Hematopoietic multipotent progenitor cell treated with erythropoietin and hydrocortisone succinate and interleukin-3 and kit ligand, for 4 days (in vitro differentiated cells): ENCODE measurements around the gene SMARCAD1.
A peak's percentile ranks its signal among the peaks of the same experiment; 100 is the strongest.
"Not testable (repeated sequence)": the region's sequence is repeated elsewhere in the genome, so short reads cannot be mapped to it uniquely, and the experiment has no call there.

Source experiments
- DNase-seq: peaks from one replicate; pipeline ENCODE4 v3.0.0-alpha.2; 2015

SMARCAD1 gene

GRCh38 chr4:94228493-94229216 is 21.0 kb downstream of the SMARCAD1 start:
- DNase-seq: no peak

- no peak for DNase-seq
Measured at GRCh38 chr4:94232519-94232918, 24.9 kb downstream of the SMARCAD1 start.

- no peak for DNase-seq
Measured at GRCh38 chr4:94235825-94236224, 28.2 kb downstream of the SMARCAD1 start.

GRCh38 chr4:94237271-94237670 is 29.6 kb downstream of the SMARCAD1 start:
- no peak for DNase-seq

GRCh38 chr4:94238160-94238559 is 30.5 kb downstream of the SMARCAD1 start:
- DNase-seq: no peak

- DNase-seq: no peak
Measured at GRCh38 chr4:94240384-94240783, 32.7 kb downstream of the SMARCAD1 start.

- DNase-seq: no peak
Measured at GRCh38 chr4:94244087-94244828, 36.6 kb downstream of the SMARCAD1 start.

- DNase-seq: peak; percentile 16
Measured at GRCh38 chr4:94244829-94245185, 37.1 kb downstream of the SMARCAD1 start.

GRCh38 chr4:94251094-94251493 is 43.4 kb downstream of the SMARCAD1 start:
- DNase-seq: no peak

- no peak for DNase-seq
Measured at GRCh38 chr4:94253036-94253435, 45.4 kb downstream of the SMARCAD1 start.

GRCh38 chr4:94256144-94256783 is 48.6 kb downstream of the SMARCAD1 start:
- no peak for DNase-seq

- peak; percentile 52 for DNase-seq
Measured at GRCh38 chr4:94256828-94257227, 49.2 kb downstream of the SMARCAD1 start.

- DNase-seq: no peak
Measured at GRCh38 chr4:94262163-94263016, 54.7 kb downstream of the SMARCAD1 start.

GRCh38 chr4:94267037-94267436 is 59.4 kb downstream of the SMARCAD1 start:
- no peak for DNase-seq

GRCh38 chr4:94271248-94271647 is 63.6 kb downstream of the SMARCAD1 start:
- no peak for DNase-seq

GRCh38 chr4:94274912-94275311 is 67.2 kb downstream of the SMARCAD1 start:
- DNase-seq: no peak

- DNase-seq: no peak
Measured at GRCh38 chr4:94276204-94276603, 68.5 kb downstream of the SMARCAD1 start.

- no peak for DNase-seq
Measured at GRCh38 chr4:94277534-94277933, 69.9 kb downstream of the SMARCAD1 start.

- DNase-seq: no peak
Measured at GRCh38 chr4:94278781-94279180, 71.1 kb downstream of the SMARCAD1 start.

- no peak for DNase-seq
Measured at GRCh38 chr4:94284889-94285288, 77.2 kb downstream of the SMARCAD1 start.

- no peak for DNase-seq
Measured at GRCh38 chr4:94285666-94286065, 78.0 kb downstream of the SMARCAD1 start.

GRCh38 chr4:94290245-94290644 is 82.6 kb downstream of the SMARCAD1 start:
- peak; percentile 38 for DNase-seq

GRCh38 chr4:94293981-94294380 is 86.3 kb downstream of the SMARCAD1 start:
- not testable (repeated sequence) for DNase-seq
